BLaER1 (cell line): ENCODE results near the gene BIRC6.

ENCODE experiments used
- H3K27ac ChIP-seq: shearing (Covaris generic); formaldehyde crosslinking; 2 replicates; pipeline ENCODE4 v1.8.1; 2022
- H3K27me3 ChIP-seq: shearing (Covaris generic); formaldehyde crosslinking; 2 replicates; pipeline ENCODE4 v1.8.1; 2022
- H3K36me3 ChIP-seq: shearing (Covaris generic); formaldehyde crosslinking; 2 replicates; pipeline ENCODE4 v1.8.1; 2022
- H3K4me1 ChIP-seq: shearing (Covaris generic); formaldehyde crosslinking; 2 replicates; pipeline ENCODE4 v1.8.1; 2022
- H3K4me2 ChIP-seq: shearing (Covaris generic); formaldehyde crosslinking; 2 replicates; pipeline ENCODE4 v1.8.1; 2022
- H3K4me3 ChIP-seq: shearing (Covaris generic); formaldehyde crosslinking; 2 replicates; pipeline ENCODE4 v1.8.1; 2022
- H3K9ac ChIP-seq: shearing (Covaris generic); formaldehyde crosslinking; 2 replicates; pipeline ENCODE4 v1.8.1; 2022
- H3K9me3 ChIP-seq: shearing (Covaris generic); formaldehyde crosslinking; 2 replicates; pipeline ENCODE4 v1.8.1; 2022
- H4K20me1 ChIP-seq: shearing (Covaris generic); formaldehyde crosslinking; 2 replicates; pipeline ENCODE4 v1.8.1; 2022
- Cebpa-rat ChIP-seq: shearing (Covaris generic); IDR thresholded peaks from 2 replicates; pipeline ENCODE4 v1.8.1; 2022

The BIRC6 gene

GRCh38 chr2:32491346-32491745 lies 134.5 kb downstream of the BIRC6 start:
- Histone ChIP-seq H3K4me3 (no peak overlapping the region), H3K9me3 (no peaks in the 10 kb centered on the region), H3K9ac (no peak overlapping the region), H3K27ac (no peak overlapping the region), H3K4me1 (no peaks in the 10 kb centered on the region), H3K4me2 (no peak overlapping the region), H3K27me3 (no peaks in the 10 kb centered on the region), H3K36me3 (peaks cover 61% of the 10 kb centered on the region), H4K20me1 (0 out of 2 replicates have a peak, but pooled peaks cover 5% of the 10 kb centered on the region)
- no peak for TF ChIP-seq Cebpa-rat

- peaks cover 5% of the 10 kb centered on the region; the same call in 1 of the 2 replicates for H3K4me1 ChIP-seq
- no peak for TF ChIP-seq Cebpa-rat
- no peak overlapping the region for H3K4me2 ChIP-seq
- no peaks in the 10 kb centered on the region for H3K27me3 ChIP-seq
- H3K4me3 ChIP-seq, result no peak overlapping the region
- peaks cover 4% of the 10 kb centered on the region; the same call in 1 of the 2 replicates for H4K20me1 ChIP-seq
- H3K27ac ChIP-seq, result no peak overlapping the region
- H3K9ac ChIP-seq, result no peak overlapping the region
- peaks cover 65% of the 10 kb centered on the region for H3K36me3 ChIP-seq
- H3K9me3 ChIP-seq, result no peaks in the 10 kb centered on the region
Observed at GRCh38 chr2:32495139-32495538, 138.3 kb downstream of the BIRC6 start.

- Histone ChIP-seq H3K27me3 (no peaks in the 10 kb centered on the region), H3K4me1 (peaks cover 5% of the 10 kb centered on the region; the same call in 1 of the 2 replicates), H3K27ac (no peak overlapping the region), H3K4me2 (no peak overlapping the region), H4K20me1 (peaks cover 4% of the 10 kb centered on the region; the same call in 1 of the 2 replicates), H3K9ac (no peak overlapping the region), H3K36me3 (peaks cover 69% of the 10 kb centered on the region), H3K4me3 (no peak overlapping the region), H3K9me3 (no peaks in the 10 kb centered on the region)
- no peak for TF ChIP-seq Cebpa-rat
Observed at GRCh38 chr2:32496662-32497061, 139.8 kb downstream of the BIRC6 start.

GRCh38 chr2:32498306-32498705 lies 141.5 kb downstream of the BIRC6 start:
- TF ChIP-seq Cebpa-rat, result no peak
- Histone ChIP-seq H4K20me1 (peaks cover 4% of the 10 kb centered on the region; the same call in 1 of the 2 replicates), H3K9ac (no peak overlapping the region), H3K4me2 (no peak overlapping the region), H3K36me3 (peaks cover 76% of the 10 kb centered on the region), H3K27me3 (no peaks in the 10 kb centered on the region), H3K9me3 (no peaks in the 10 kb centered on the region), H3K27ac (no peak overlapping the region), H3K4me3 (no peak overlapping the region), H3K4me1 (peaks cover 5% of the 10 kb centered on the region; the same call in 1 of the 2 replicates)

GRCh38 chr2:32502941-32503340 lies 146.1 kb downstream of the BIRC6 start:
- Histone ChIP-seq H3K4me2 (no peak overlapping the region), H4K20me1 (peaks cover 7% of the 10 kb centered on the region; the same call in 1 of the 2 replicates), H3K4me3 (no peak overlapping the region), H3K27ac (no peak overlapping the region), H3K9ac (no peak overlapping the region), H3K4me1 (peaks cover 5% of the 10 kb centered on the region; the same call in 1 of the 2 replicates), H3K9me3 (no peaks in the 10 kb centered on the region), H3K36me3 (peaks cover 93% of the 10 kb centered on the region), H3K27me3 (no peaks in the 10 kb centered on the region)
- no peak for TF ChIP-seq Cebpa-rat

GRCh38 chr2:32504877-32505478 lies 148.2 kb downstream of the BIRC6 start:
- H3K4me2 ChIP-seq, result no peak overlapping the region
- no peak overlapping the region for H3K4me3 ChIP-seq
- TF ChIP-seq Cebpa-rat, result no peak
- no peak overlapping the region for H3K27ac ChIP-seq
- no peak overlapping the region for H3K9ac ChIP-seq
- H4K20me1 ChIP-seq, result peaks cover 11% of the 10 kb centered on the region; the same call in 1 of the 2 replicates
- H3K4me1 ChIP-seq, result no peaks in the 10 kb centered on the region
- H3K9me3 ChIP-seq, result no peaks in the 10 kb centered on the region
- H3K27me3 ChIP-seq, result no peaks in the 10 kb centered on the region
- H3K36me3 ChIP-seq, result peaks cover 93% of the 10 kb centered on the region

- H3K4me1 ChIP-seq, result no peaks in the 10 kb centered on the region
- no peaks in the 10 kb centered on the region for H3K9me3 ChIP-seq
- no peak overlapping the region for H3K27ac ChIP-seq
- H3K36me3 ChIP-seq, result peaks cover 91% of the 10 kb centered on the region
- peaks cover 12% of the 10 kb centered on the region; the same call in 1 of the 2 replicates for H4K20me1 ChIP-seq
- H3K4me2 ChIP-seq, result no peak overlapping the region
- no peak for TF ChIP-seq Cebpa-rat
- no peaks in the 10 kb centered on the region for H3K27me3 ChIP-seq
- no peak overlapping the region for H3K9ac ChIP-seq
- H3K4me3 ChIP-seq, result no peak overlapping the region
Observed at GRCh38 chr2:32506446-32506845, 149.6 kb downstream of the BIRC6 start.

- TF ChIP-seq Cebpa-rat, result no peak
- H3K36me3 ChIP-seq, result peaks cover 87% of the 10 kb centered on the region
Observed at GRCh38 chr2:32514946-32515345, 158.1 kb downstream of the BIRC6 start.

GRCh38 chr2:32516567-32516966 lies 159.7 kb downstream of the BIRC6 start:
- H3K36me3 ChIP-seq, result peaks cover 90% of the 10 kb centered on the region
- H3K4me3 ChIP-seq, result no peak overlapping the region
- no peaks in the 10 kb centered on the region for H3K9me3 ChIP-seq
- H4K20me1 ChIP-seq, result 0 out of 2 replicates have a peak, but pooled peaks cover 5% of the 10 kb centered on the region
- H3K27ac ChIP-seq, result no peak overlapping the region
- H3K4me1 ChIP-seq, result no peaks in the 10 kb centered on the region
- H3K4me2 ChIP-seq, result no peak overlapping the region
- H3K9ac ChIP-seq, result no peak overlapping the region
- no peaks in the 10 kb centered on the region for H3K27me3 ChIP-seq
- no peak for TF ChIP-seq Cebpa-rat

More at GRCh38 chr2:32514946-32515345, 158.1 kb downstream of the BIRC6 start:
- Histone ChIP-seq H3K9me3 (no peaks in the 10 kb centered on the region), H3K4me1 (no peaks in the 10 kb centered on the region), H3K4me2 (no peak overlapping the region), H3K27ac (no peak overlapping the region), H4K20me1 (peaks cover under 1% of the 10 kb centered on the region; the same call in 1 of the 2 replicates), H3K4me3 (no peak overlapping the region), H3K9ac (no peak overlapping the region), H3K27me3 (no peaks in the 10 kb centered on the region)

- no peaks in the 10 kb centered on the region for H3K27me3 ChIP-seq
- H3K9ac ChIP-seq, result no peak overlapping the region
- no peaks in the 10 kb centered on the region for H3K4me1 ChIP-seq
- H3K4me3 ChIP-seq, result no peak overlapping the region
- H4K20me1 ChIP-seq, result peaks cover 10% of the 10 kb centered on the region; the same call in 1 of the 2 replicates
- H3K36me3 ChIP-seq, result peaks cover 83% of the 10 kb centered on the region
- H3K4me2 ChIP-seq, result no peak overlapping the region
- H3K27ac ChIP-seq, result no peak overlapping the region
- no peaks in the 10 kb centered on the region for H3K9me3 ChIP-seq
- no peak for TF ChIP-seq Cebpa-rat
Observed at GRCh38 chr2:32522770-32523169, 165.9 kb downstream of the BIRC6 start.
